Measurements from ENCODE around the gene REEP6.
"Not testable (repeated sequence)": the region's sequence is repeated elsewhere in the genome, so short reads cannot be mapped to it uniquely, and the experiment has no call there.

Gene REEP6

DNA sequence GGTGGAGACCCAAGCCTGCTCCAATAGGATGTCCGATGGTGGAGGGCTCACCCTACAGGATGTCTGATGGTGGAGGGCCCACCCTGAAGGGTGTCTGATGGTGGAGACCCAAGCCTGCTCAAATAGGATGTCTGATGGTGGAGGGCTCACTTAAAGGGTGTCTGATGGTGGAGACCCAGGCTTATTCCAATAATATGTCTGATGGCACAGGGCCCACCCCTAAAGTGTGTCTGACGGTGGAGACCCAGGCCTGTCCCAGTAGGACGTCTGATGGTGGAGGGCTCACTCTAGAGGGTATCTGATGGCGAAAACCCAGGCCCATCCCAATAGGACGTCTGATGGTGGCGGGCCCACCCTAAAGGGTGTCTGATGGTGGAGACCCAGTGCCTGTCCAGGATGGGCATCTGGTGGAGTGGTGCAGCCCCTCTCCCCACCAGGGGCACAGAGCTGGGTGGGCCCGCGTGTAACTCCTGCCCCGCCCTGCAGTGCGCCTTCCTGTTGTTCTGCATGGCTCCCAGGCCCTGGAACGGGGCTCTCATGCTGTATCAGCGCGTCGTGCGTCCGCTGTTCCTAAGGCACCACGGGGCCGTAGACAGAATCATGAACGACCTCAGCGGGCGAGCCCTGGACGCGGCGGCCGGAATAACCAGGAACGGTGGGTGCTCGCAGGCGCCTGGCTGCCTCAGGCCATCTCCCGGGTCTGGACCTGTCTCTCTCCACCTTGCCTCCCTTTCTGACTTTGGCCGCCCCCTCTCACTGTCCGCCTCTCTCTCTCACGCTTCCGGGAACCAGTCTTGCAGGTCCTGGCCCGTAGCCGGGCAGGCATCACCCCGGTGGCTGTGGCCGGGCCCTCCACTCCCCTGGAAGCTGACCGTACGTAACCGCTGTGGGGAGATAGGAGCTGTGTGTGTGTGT lies 5.1 kb downstream of the REEP6 start:
- Histone ChIP-seq H2AFZ (ENCODE audit: low read depth, low read length, severe bottlenecking) (no peak overlapping the region), H3K9me2 (replicated peaks; ENCODE audit: insufficient read depth, low read length) (no peaks in the 10 kb centered on the region), H3K79me2 (ENCODE audit: insufficient read depth, low read length) (no peaks in the 10 kb centered on the region), H3K9ac (ENCODE audit: low read length) (no peak overlapping the region), H3K4me3 (ENCODE audit: insufficient read depth, low read length, poor library complexity, severe bottlenecking) (no peak overlapping the region), H3K27ac (ENCODE audit: low read depth, low read length) (no peak overlapping the region), H3K27me3 (ENCODE audit: low read length) (no peaks in the 10 kb centered on the region), H3K36me3 (ENCODE audit: low read length) (no peaks in the 10 kb centered on the region), H3K4me2 (ENCODE audit: low read depth, low read length, poor library complexity, severe bottlenecking) (no peak overlapping the region), H3F3A (ENCODE audit: insufficient read depth) (no peaks in the 10 kb centered on the region), H4K20me1 (ENCODE audit: low read depth, low read length) (no peaks in the 10 kb centered on the region), H3K9me3 (ENCODE audit: insufficient read depth, low read length) (no peaks in the 10 kb centered on the region)
- TF ChIP-seq, protein P1, sequence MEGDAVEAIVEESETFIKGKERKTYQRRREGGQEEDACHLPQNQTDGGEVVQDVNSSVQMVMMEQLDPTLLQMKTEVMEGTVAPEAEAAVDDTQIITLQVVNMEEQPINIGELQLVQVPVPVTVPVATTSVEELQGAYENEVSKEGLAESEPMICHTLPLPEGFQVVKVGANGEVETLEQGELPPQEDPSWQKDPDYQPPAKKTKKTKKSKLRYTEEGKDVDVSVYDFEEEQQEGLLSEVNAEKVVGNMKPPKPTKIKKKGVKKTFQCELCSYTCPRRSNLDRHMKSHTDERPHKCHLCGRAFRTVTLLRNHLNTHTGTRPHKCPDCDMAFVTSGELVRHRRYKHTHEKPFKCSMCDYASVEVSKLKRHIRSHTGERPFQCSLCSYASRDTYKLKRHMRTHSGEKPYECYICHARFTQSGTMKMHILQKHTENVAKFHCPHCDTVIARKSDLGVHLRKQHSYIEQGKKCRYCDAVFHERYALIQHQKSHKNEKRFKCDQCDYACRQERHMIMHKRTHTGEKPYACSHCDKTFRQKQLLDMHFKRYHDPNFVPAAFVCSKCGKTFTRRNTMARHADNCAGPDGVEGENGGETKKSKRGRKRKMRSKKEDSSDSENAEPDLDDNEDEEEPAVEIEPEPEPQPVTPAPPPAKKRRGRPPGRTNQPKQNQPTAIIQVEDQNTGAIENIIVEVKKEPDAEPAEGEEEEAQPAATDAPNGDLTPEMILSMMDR (IDR thresholded peaks at IDR 0.05; ENCODE audit: insufficient read depth, low read length, poor library complexity, severe bottlenecking) = no peak
- TF ChIP-seq EZH2phosphoT487 (conservative IDR thresholded peaks at IDR 0.05; ENCODE audit: low read length) = no peak

DNA sequence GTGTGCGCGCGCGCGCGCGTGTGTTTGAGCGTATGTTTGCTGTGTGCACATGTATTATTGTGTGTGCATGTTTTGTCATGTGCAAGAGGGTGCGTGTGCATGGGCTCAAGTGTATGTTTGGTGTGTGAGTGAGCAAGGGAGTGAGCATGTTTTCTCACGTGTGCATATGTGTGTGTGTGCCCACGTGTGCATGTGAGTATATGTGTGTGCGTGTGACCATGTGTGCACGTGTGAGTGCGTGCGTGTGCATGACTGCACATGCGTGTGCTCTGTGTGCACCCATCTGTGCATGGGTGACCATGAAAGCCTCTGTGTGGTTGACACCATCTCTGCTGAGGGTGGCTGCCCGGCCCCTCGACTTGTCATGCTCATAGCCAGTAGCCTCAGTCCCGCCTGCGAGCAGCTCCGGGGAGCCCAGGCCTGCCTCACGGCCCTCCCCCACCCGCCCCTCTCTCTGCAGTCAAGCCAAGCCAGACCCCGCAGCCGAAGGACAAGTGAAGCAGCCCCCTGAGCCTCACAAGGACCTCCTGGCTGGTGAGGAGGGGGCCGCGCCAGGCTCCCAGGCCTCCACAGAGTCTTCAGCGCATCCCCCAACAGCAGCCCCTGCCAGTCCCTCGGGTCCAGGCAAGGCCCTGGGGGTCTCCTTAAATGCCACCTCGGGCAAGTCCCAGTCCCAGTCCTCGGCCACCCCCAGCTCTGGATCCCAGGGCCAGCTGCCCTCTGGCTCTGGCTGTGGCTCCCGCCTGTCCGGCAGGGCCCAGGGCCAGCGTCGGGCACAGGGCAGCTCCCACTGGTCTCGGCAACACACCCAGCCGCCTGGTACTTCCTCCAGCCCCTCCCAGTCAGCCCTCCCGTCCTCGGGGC lies 6.0 kb downstream of the REEP6 start:
- Histone ChIP-seq H3K4me3 (ENCODE audit: insufficient read depth, low read length, poor library complexity, severe bottlenecking) (no peak overlapping the region), H3K27me3 (ENCODE audit: low read length) (no peaks in the 10 kb centered on the region), H3K36me3 (ENCODE audit: low read length) (no peaks in the 10 kb centered on the region), H3K79me2 (ENCODE audit: insufficient read depth, low read length) (no peaks in the 10 kb centered on the region), H3K9me2 (replicated peaks; ENCODE audit: insufficient read depth, low read length) (no peaks in the 10 kb centered on the region), H3F3A (ENCODE audit: insufficient read depth) (no peaks in the 10 kb centered on the region), H3K4me2 (ENCODE audit: low read depth, low read length, poor library complexity, severe bottlenecking) (no peak overlapping the region), H3K9me3 (ENCODE audit: insufficient read depth, low read length) (no peaks in the 10 kb centered on the region), H3K27ac (ENCODE audit: low read depth, low read length) (no peak overlapping the region), H2AFZ (ENCODE audit: low read depth, low read length, severe bottlenecking) (no peak overlapping the region), H4K20me1 (ENCODE audit: low read depth, low read length) (no peaks in the 10 kb centered on the region), H3K9ac (ENCODE audit: low read length) (no peak overlapping the region)
- no peak for TF ChIP-seq EZH2phosphoT487 (conservative IDR thresholded peaks at IDR 0.05; ENCODE audit: low read length)
- TF ChIP-seq, protein P1 (IDR thresholded peaks at IDR 0.05; ENCODE audit: insufficient read depth, low read length, poor library complexity, severe bottlenecking) = no peak

DNA sequence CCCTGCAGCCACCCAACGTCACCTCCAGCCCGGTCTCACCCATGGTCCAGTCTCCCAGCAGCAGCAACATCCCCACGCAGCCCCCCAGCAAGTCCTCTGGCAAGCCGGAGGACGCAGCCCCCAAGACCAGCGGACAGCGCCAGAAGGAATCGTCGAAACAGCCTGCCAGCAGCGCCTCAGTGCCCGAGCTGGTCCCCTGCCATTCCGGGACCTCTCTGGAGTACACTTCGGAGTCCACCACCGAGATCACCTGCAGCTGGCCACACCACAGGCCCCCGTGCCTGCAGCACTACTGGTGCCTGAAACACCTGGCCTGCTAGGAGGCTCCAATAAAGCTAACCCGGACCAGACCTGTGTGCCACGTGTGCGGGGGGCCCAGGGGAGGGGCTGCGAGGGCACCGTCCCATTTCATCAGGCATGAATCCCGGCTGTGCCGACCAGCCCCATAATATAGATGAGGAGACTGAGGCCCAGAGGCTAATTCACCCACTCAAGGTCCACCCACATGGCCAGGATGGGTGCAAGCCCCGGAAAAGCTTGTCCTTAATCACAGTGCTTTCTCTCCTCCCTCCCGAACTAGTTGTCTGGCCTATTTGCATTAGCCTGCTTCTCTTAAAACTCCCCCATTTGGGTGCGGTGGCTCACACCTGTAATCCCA lies 6.7 kb downstream of the REEP6 start:
- Histone ChIP-seq H4K20me1 (ENCODE audit: low read depth, low read length) (no peaks in the 10 kb centered on the region), H2AFZ (ENCODE audit: low read depth, low read length, severe bottlenecking) (no peak overlapping the region), H3K36me3 (ENCODE audit: low read length) (no peaks in the 10 kb centered on the region), H3K27me3 (ENCODE audit: low read length) (no peaks in the 10 kb centered on the region), H3K4me2 (ENCODE audit: low read depth, low read length, poor library complexity, severe bottlenecking) (no peak overlapping the region), H3K9me3 (ENCODE audit: insufficient read depth, low read length) (no peaks in the 10 kb centered on the region), H3K79me2 (ENCODE audit: insufficient read depth, low read length) (no peaks in the 10 kb centered on the region), H3K9ac (ENCODE audit: low read length) (no peak overlapping the region), H3K9me2 (replicated peaks; ENCODE audit: insufficient read depth, low read length) (no peaks in the 10 kb centered on the region), H3K4me3 (ENCODE audit: insufficient read depth, low read length, poor library complexity, severe bottlenecking) (no peak overlapping the region), H3K27ac (ENCODE audit: low read depth, low read length) (no peak overlapping the region), H3F3A (ENCODE audit: insufficient read depth) (no peaks in the 10 kb centered on the region)
- TF ChIP-seq, protein P1 (IDR thresholded peaks at IDR 0.05; ENCODE audit: insufficient read depth, low read length, poor library complexity, severe bottlenecking) = no peak
- TF ChIP-seq EZH2phosphoT487 (conservative IDR thresholded peaks at IDR 0.05; ENCODE audit: low read length) = no peak

DNA sequence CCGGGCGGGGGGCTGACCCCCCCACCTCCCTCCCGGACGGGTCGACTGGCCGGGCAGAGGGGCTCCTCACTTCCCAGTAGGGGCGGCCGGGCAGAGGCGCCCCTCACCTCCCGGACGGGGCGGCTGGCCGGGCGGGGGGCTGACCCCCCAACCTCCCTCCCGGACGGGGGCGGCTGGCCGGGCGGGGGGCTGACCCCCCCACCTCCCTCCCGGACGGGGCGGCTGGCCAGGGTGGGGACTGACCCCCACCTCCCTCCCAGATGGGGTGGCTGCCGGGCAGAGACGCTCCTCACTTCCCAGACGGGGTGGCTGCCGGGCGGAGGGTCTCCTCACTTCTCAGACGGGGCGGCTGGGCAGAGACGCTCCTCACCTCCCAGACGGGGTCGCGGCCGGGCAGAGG lies 8.2 kb downstream of the REEP6 start:
- not testable (repeated sequence) for H3K4me3 ChIP-seq (ENCODE audit: insufficient read depth, low read length, poor library complexity, severe bottlenecking); H3K27me3 ChIP-seq (ENCODE audit: low read length); H3K9me2 ChIP-seq (replicated peaks; ENCODE audit: insufficient read depth, low read length); H4K20me1 ChIP-seq (ENCODE audit: low read depth, low read length); H2AFZ ChIP-seq (ENCODE audit: low read depth, low read length, severe bottlenecking); H3K9ac ChIP-seq (ENCODE audit: low read length); H3K36me3 ChIP-seq (ENCODE audit: low read length); H3K27ac ChIP-seq (ENCODE audit: low read depth, low read length); H3K79me2 ChIP-seq (ENCODE audit: insufficient read depth, low read length); H3K4me2 ChIP-seq (ENCODE audit: low read depth, low read length, poor library complexity, severe bottlenecking); H3F3A ChIP-seq (ENCODE audit: insufficient read depth); H3K9me3 ChIP-seq (ENCODE audit: insufficient read depth, low read length)

Data from SU-DHL-6 (cell line).